Measurements from ENCODE around the gene EFNB3. TPM values are rescaled to one million over a fixed set of nuclear protein-coding genes. Genes with fewer than 3 reads are reported as not detected.
A peak's percentile ranks its signal among the peaks of the same experiment; 100 is the strongest.

The EFNB3 gene
- total and polyA plus RNA-seq, 8 donors = 0.29 to 2.9 (median 1.3) TPM; not detected in 2

DNA sequence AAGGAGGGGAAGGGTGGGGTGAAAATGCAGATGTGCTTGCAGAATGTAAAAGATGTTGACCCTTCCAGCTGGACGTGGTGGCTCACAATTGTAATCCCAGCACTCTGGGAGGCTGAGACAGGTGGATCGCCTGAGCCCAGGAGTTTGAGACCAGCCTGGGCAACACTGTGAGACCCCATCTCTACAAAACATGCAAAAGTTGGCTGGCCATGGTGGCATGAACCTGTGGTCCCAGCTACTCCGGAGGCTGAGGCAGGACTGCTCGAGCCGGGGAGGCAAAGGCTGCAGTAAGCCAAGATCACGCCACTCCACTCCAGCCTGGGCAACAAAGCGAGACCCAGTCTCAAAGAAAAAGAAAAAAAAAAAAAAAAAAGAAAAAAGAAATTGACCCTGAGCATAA, 36.5 kb upstream of the EFNB3 start:
- intact Hi-C loops (cut with DNase I; ENCODE audit: low total_unique reads) = no loop called here
- DNase-seq = no peak
- Histone ChIP-seq H3K36me3 (peaks cover 40 to 81% (median 80%) of the 10 kb centered on the region in 4 donors), H3K27ac (no peak overlapping the region), H3K4me1 (peaks cover 0 to 4% (median 0%) of the 10 kb centered on the region in 4 donors), H3K4me3 (no peak overlapping the region), H3K9me3 (peaks cover 0 to 3% (median 2%) of the 10 kb centered on the region in 4 donors), H3K27me3 (no peaks in the 10 kb centered on the region)
- TF ChIP-seq, protein P1, sequence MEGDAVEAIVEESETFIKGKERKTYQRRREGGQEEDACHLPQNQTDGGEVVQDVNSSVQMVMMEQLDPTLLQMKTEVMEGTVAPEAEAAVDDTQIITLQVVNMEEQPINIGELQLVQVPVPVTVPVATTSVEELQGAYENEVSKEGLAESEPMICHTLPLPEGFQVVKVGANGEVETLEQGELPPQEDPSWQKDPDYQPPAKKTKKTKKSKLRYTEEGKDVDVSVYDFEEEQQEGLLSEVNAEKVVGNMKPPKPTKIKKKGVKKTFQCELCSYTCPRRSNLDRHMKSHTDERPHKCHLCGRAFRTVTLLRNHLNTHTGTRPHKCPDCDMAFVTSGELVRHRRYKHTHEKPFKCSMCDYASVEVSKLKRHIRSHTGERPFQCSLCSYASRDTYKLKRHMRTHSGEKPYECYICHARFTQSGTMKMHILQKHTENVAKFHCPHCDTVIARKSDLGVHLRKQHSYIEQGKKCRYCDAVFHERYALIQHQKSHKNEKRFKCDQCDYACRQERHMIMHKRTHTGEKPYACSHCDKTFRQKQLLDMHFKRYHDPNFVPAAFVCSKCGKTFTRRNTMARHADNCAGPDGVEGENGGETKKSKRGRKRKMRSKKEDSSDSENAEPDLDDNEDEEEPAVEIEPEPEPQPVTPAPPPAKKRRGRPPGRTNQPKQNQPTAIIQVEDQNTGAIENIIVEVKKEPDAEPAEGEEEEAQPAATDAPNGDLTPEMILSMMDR (IDR thresholded peaks at IDR 0.05) = no peak
- no peak for TF ChIP-seq POLR2A (IDR thresholded peaks at IDR 0.05)
- no peak for TF ChIP-seq POLR2AphosphoS5 (IDR thresholded peaks at IDR 0.05)
- TF ChIP-seq EP300 (IDR thresholded peaks at IDR 0.05) = no peak
- 92 to 98% (median 94%) methylated on average over 7 of the region's 7 CpGs for WGBS, 5 donors

DNA sequence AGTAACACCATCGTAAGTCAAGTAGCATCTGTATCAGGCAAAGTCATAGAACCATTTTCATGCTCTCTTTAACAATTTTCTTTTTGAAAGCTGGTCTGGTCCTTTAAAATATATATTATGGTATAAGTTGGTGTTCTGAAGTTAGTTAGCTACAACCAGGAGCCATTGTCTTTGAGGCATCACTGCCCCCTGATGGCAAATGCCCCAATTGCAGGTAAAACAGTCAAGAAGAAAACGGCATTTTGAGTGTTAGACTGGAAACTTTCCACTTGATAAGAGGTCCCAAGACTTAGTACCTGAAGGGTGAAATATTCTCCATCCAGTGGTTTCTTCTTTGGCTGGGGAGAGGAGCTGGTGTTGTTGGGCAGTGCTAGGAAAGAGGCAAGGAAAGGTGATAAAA, 31.8 kb upstream of the EFNB3 start:
- WGBS, 5 donors = 86 to 96% (median 93%) methylated on average over 2 of the region's 2 CpGs
- Histone ChIP-seq H3K36me3 (peaks cover 64 to 84% (median 83%) of the 10 kb centered on the region in 4 donors), H3K27ac (no peak overlapping the region), H3K9me3 (peaks cover 0 to 10% (median 6%) of the 10 kb centered on the region in 4 donors), H3K4me3 (no peak overlapping the region), H3K4me1 (no peaks in the 10 kb centered on the region), H3K27me3 (no peaks in the 10 kb centered on the region)
- peak in 1 of 2 donors; percentile 31 for DNase-seq
- intact Hi-C loops (cut with DNase I; ENCODE audit: low total_unique reads) = no loop called here
- TF ChIP-seq, protein P1 (IDR thresholded peaks at IDR 0.05) = peak in 1 of 7 experiments; percentile 19
- TF ChIP-seq POLR2A (IDR thresholded peaks at IDR 0.05) = no peak

- intact Hi-C loops (cut with DNase I; ENCODE audit: low total_unique reads) = no loop called here
- TF ChIP-seq, protein P1 (IDR thresholded peaks at IDR 0.05) = no peak
- H3K4me1 ChIP-seq = no peaks in the 10 kb centered on the region
- H3K36me3 ChIP-seq = peaks cover 52 to 67% (median 66%) of the 10 kb centered on the region in 4 donors
- H3K9me3 ChIP-seq = peaks cover 0 to 10% (median 6%) of the 10 kb centered on the region in 4 donors
- 88 to 95% (median 91%) methylated on average over 14 of the region's 14 CpGs for WGBS, 5 donors
- DNase-seq = no peak
- no peak overlapping the region for H3K4me3 ChIP-seq
- no peak overlapping the region for H3K27ac ChIP-seq
- no peaks in the 10 kb centered on the region for H3K27me3 ChIP-seq
Observed at GRCh38 chr17:7674934-7675333, 30.1 kb upstream of the EFNB3 start.

- Histone ChIP-seq H3K9me3 (peaks cover 0 to 10% (median 6%) of the 10 kb centered on the region in 4 donors), H3K4me3 (no peak overlapping the region), H3K27ac (no peak overlapping the region), H3K36me3 (peaks cover 39 to 51% (median 50%) of the 10 kb centered on the region in 4 donors), H3K27me3 (no peaks in the 10 kb centered on the region), H3K4me1 (no peaks in the 10 kb centered on the region)
- 81 to 93% (median 86%) methylated on average over 5 of the region's 5 CpGs for WGBS, 5 donors
- no peak for DNase-seq
- intact Hi-C loops (cut with DNase I; ENCODE audit: low total_unique reads) = no loop called here
- TF ChIP-seq, protein P1 (IDR thresholded peaks at IDR 0.05) = no peak
- TF ChIP-seq POLR2AphosphoS5 (IDR thresholded peaks at IDR 0.05) (no peak), EP300 (IDR thresholded peaks at IDR 0.05) (no peak), POLR2A (IDR thresholded peaks at IDR 0.05) (no peak)
Observed at GRCh38 chr17:7676533-7676932, 28.5 kb upstream of the EFNB3 start.

All from stomach (tissue), 9 donors.